HEK293 (cell line): Measurements from ENCODE around the gene RER1.

Experiments used
- CTCF ChIA-PET: fragments of 350-600 bp; formaldehyde crosslinking; extraction: SDS; loops from one replicate; lab custom pipeline; 2021; ENCODE audit warnings: antibody characterized with exemption; lab: Yijun Ruan, JAX
- POLR2A ChIA-PET: fragments of 300-600 bp; formaldehyde crosslinking; extraction: SDS; loops from one replicate; lab custom pipeline; 2020; ENCODE audit warnings: antibody characterized with exemption, inconsistent platforms; lab: Yijun Ruan, JAX
- H3K27ac ChIP-seq: fragments of 200-500 bp; sonication (Bioruptor generic); 2 replicates; pipeline ENCODE4 v1.5.1; 2014; ENCODE audit warnings: low read depth, low read length, control low read depth, inconsistent platforms; ENCODE audit errors: extremely low read depth
- H3K36me3 ChIP-seq, 2 experiments: fragments of 200-500 bp in 1 of 2; sonication (Bioruptor generic) in 1 of 2; 1 replicate in 1 of 2; 2 replicates in 1 of 2; pipeline ENCODE4 v1.5.1; 2014 to 2017; ENCODE audit warnings: inconsistent platforms in 2 of 2, low read length in 2 of 2; ENCODE audit not compliant: control insufficient read depth in 2 of 2, insufficient read depth in 1 of 2
- H3K4me1 ChIP-seq: fragments of 200-500 bp; sonication (Bioruptor generic); 2 replicates; pipeline ENCODE4 v1.5.1; 2014; ENCODE audit warnings: mild to moderate bottlenecking, low read length, inconsistent platforms; ENCODE audit not compliant: control insufficient read depth, insufficient read depth
- H3K4me3 ChIP-seq: 2 replicates; pipeline ENCODE4 v1.5.1; 2011; ENCODE audit warnings: low read depth, mild to moderate bottlenecking, control low read depth, low read length, moderate library complexity
- H3K9me3 ChIP-seq: fragments of 200-500 bp; sonication (Bioruptor generic); 2 replicates; pipeline ENCODE4 v1.5.1; 2014; ENCODE audit warnings: low read depth, low read length, inconsistent platforms; ENCODE audit not compliant: control insufficient read depth, insufficient read depth
- FEZF1 ChIP-seq: fragments of 450-650 bp; formaldehyde crosslinking; IDR thresholded peaks from 2 replicates; pipeline ENCODE4 v1.5.1; 2016; ENCODE audit warnings: missing biosample characterization, missing genetic modification characterization
- HOXC10 ChIP-seq: sonication (generic); formaldehyde crosslinking; IDR thresholded peaks from 2 replicates; pipeline ENCODE4 v1.8.1; 2023; ENCODE audit warnings: mild to moderate bottlenecking, missing genetic modification reagents
- SCRT1 ChIP-seq: fragments of 450-650 bp; formaldehyde crosslinking; IDR thresholded peaks from 2 replicates; pipeline ENCODE4 v1.5.1; 2016; ENCODE audit warnings: missing biosample characterization, missing genetic modification characterization, borderline replicate concordance
- SCRT2 ChIP-seq: fragments of 450-650 bp; formaldehyde crosslinking; IDR thresholded peaks from 2 replicates; pipeline ENCODE4 v1.5.1; 2016; ENCODE audit warnings: missing biosample characterization, missing genetic modification characterization
- ZBTB26 ChIP-seq: fragments of 450-650 bp; formaldehyde crosslinking; optimal IDR thresholded peaks from 2 replicates; pipeline ENCODE3; 2016; ENCODE audit warnings: missing biosample characterization, mild to moderate bottlenecking, missing genetic modification characterization
- ZBTB6 ChIP-seq: fragments of 450-650 bp; formaldehyde crosslinking; IDR thresholded peaks from 2 replicates; pipeline ENCODE4 v1.5.1; 2017; ENCODE audit warnings: missing biosample characterization, missing genetic modification characterization
- ZFHX2 ChIP-seq: fragments of 450-650 bp; formaldehyde crosslinking; conservative IDR thresholded peaks from 2 replicates; pipeline ENCODE4 v1.5.1; 2016; ENCODE audit warnings: missing biosample characterization, missing genetic modification characterization
- ZFP69B ChIP-seq: fragments of 450-650 bp; formaldehyde crosslinking; IDR thresholded peaks from 2 replicates; pipeline ENCODE4 v1.5.1; 2016; ENCODE audit warnings: missing biosample characterization, missing genetic modification characterization
- ZNF155 ChIP-seq: fragments of 450-650 bp; formaldehyde crosslinking; IDR thresholded peaks from 2 replicates; pipeline ENCODE4 v1.5.1; 2016; ENCODE audit warnings: missing biosample characterization, missing genetic modification characterization
- ZNF157 ChIP-seq: fragments of 450-650 bp; formaldehyde crosslinking; IDR thresholded peaks from 2 replicates; pipeline ENCODE4 v1.5.1; 2016; ENCODE audit warnings: missing biosample characterization, missing genetic modification characterization
- ZNF521 ChIP-seq: fragments of 450-650 bp; formaldehyde crosslinking; IDR thresholded peaks from 2 replicates; pipeline ENCODE4 v1.5.1; 2017; ENCODE audit warnings: missing biosample characterization, mild to moderate bottlenecking, missing genetic modification characterization
- ZNF76 ChIP-seq: fragments of 450-650 bp; formaldehyde crosslinking; IDR thresholded peaks from 2 replicates; pipeline ENCODE4; 2016; ENCODE audit warnings: low read depth, missing biosample characterization, missing genetic modification characterization, borderline replicate concordance
- ZNF837 ChIP-seq: fragments of 450-650 bp; formaldehyde crosslinking; IDR thresholded peaks from 2 replicates; pipeline ENCODE4 v1.5.1; 2016; ENCODE audit warnings: missing biosample characterization, missing genetic modification characterization
- TF ChIP-seq, protein P1 (sequence below): fragments of 450-650 bp; formaldehyde crosslinking; IDR thresholded peaks from 2 replicates; pipeline ENCODE4 v1.5.1; 2016; ENCODE audit warnings: missing biosample characterization, missing genetic modification characterization, low read depth

RER1 gene

DNA sequence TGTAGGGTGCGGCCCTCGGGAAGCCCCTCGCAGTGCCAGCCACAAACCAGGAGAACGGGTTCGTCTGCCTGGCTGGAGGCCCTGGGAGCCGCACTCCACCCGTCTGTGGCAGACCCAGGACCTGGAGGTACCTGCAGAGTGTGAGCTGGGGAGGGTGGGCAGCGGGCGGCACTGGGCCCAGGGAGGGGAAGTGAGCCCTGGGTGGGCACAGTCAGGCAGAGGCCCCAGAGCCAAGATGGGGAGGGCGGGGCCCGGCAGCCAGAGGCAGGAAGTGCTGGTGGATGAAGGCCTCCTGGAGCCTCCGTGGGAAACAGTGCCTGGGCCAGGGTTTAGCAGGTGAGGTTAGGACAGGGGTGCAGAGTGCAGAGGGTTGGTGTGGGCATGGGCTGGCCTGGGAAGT, 24.8 kb downstream of the RER1 start (continued):
- no peak for TF ChIP-seq ZBTB6 (tag by site-specific recombination)

DNA sequence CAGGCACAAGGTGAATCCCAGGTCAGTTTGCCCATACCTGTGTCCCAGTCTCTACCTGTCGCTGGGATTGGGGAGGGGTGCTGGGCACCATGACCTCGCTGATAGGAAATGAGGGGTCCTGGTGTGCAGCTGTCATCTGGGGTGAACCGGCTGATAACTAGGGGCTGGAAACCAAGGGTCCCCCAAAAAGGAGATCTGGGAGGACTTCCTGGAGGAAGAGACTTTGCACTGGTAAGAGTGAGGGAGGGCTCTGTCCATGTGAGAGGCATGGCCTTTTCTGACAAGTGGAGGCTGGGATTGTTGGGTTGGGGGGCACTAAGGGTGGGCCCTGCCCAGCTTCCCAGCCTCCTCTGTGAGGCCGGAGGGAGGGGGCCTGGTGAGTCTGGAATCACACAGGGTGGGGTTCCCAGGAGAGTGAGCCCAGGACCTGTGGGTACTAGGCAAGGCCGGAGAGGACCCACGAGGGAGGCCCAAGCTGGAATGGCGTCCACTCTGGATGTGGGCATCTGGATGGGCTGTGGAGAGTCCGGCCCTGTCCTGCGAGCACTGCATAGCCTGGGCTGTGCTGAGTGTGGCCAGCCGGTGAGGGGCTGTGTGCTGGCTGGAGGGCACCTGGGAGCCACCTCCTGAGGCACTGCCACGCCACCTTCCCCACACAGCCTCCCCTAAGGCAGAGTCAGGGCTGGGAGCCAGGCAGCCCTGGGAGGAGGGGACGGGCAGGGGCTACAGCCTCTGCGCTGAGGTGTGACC, 25.6 kb downstream of the RER1 start:
- POLR2A ChIA-PET = no interaction called here
- Histone ChIP-seq H3K27ac (no peak overlapping the region), H3K9me3 (no peaks in the 10 kb centered on the region), H3K36me3 (no peaks in the 10 kb centered on the region), H3K4me3 (no peak overlapping the region), H3K4me1 (no peaks in the 10 kb centered on the region)
- CTCF ChIA-PET = interaction anchor here (1.4 kb wide), 2 partner anchors 13 to 131 kb away, joined by 3 to 7 read pairs; no protein-coding TSS in a partner anchor
- no peak for TF ChIP-seq ZNF155 (tag by site-specific recombination)
- peak; percentile 81 for TF ChIP-seq SCRT2 (tag by site-specific recombination)
- TF ChIP-seq SCRT1 (tag by site-specific recombination) = 0 out of 2 replicates have a peak, but pooled peaks have one; percentile 23
- TF ChIP-seq ZNF837 (tag by site-specific recombination) = no peak
- TF ChIP-seq, all 188 proteins: peak for 2

GRCh38 chr1:2417833-2418225, 26.2 kb downstream of the RER1 start:
- ChIA-PET CTCF (interaction anchor here (1.4 kb wide), 2 partner anchors 12 to 130 kb away, joined by 3 to 7 read pairs; no protein-coding TSS in a partner anchor), POLR2A (no interaction called here)
- TF ChIP-seq ZFP69B (tag by site-specific recombination) (no peak), ZBTB26 (tag by site-specific recombination) (no peak), FEZF1 (no peak), ZNF521 (tag by site-specific recombination) (no peak), ZNF76 (tag by site-specific recombination) (no peak), ZNF157 (no peak)
- TF ChIP-seq, protein P1, sequence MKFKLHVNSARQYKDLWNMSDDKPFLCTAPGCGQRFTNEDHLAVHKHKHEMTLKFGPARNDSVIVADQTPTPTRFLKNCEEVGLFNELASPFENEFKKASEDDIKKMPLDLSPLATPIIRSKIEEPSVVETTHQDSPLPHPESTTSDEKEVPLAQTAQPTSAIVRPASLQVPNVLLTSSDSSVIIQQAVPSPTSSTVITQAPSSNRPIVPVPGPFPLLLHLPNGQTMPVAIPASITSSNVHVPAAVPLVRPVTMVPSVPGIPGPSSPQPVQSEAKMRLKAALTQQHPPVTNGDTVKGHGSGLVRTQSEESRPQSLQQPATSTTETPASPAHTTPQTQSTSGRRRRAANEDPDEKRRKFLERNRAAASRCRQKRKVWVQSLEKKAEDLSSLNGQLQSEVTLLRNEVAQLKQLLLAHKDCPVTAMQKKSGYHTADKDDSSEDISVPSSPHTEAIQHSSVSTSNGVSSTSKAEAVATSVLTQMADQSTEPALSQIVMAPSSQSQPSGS (tag by site-specific recombination) = no peak
- Histone ChIP-seq H3K9me3 (no peaks in the 10 kb centered on the region), H3K4me1 (no peaks in the 10 kb centered on the region), H3K36me3 (no peaks in the 10 kb centered on the region), H3K4me3 (no peak overlapping the region), H3K27ac (no peak overlapping the region)

DNA sequence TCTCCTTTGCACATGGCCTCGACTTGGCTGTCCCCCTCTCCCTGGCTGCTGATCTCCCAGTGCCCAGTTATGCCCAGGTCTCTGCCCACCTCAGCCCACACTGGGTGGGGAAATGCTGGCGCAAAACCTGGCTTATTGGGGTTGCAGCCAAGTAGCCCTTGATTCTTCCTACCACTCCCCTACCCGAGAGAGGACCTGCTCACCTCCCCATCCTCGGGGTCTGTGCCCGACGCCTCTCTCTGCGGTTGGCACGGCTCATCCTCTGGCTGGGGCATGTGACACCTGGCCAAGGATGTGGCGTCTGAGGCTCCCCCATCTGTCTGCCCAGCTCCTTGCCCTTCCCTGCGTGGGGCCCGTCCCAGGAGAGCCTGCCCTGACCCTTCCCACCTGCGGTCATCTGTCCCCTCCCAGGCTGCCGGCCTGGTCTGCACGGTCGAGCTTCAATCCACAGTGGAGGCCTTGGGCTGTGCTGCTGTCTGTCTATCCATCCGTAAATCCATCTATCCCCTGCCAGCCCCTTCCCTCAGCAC, 27.2 kb downstream of the RER1 start:
- TF ChIP-seq ZFHX2 (0 out of 2 replicates have a peak, but pooled peaks have one; percentile 1), HOXC10 (CRISPR knock-in tag) (no peak)
- H3K9me3 ChIP-seq = no peaks in the 10 kb centered on the region
- CTCF ChIA-PET = interaction anchor here (1.4 kb wide), 2 partner anchors 11 to 129 kb away, joined by 3 to 7 read pairs; no protein-coding TSS in a partner anchor
- no peak overlapping the region for H3K27ac ChIP-seq
- POLR2A ChIA-PET = no interaction called here
- H3K36me3 ChIP-seq = no peaks in the 10 kb centered on the region
- H3K4me1 ChIP-seq = no peaks in the 10 kb centered on the region
- H3K4me3 ChIP-seq = no peak overlapping the region
